HG03521 (cell line): Measurements from ENCODE around the gene PAK2.
A peak's percentile ranks its signal among the peaks of the same experiment; 100 is the strongest.
"Not testable (repeated sequence)": the region's sequence is repeated elsewhere in the genome, so short reads cannot be mapped to it uniquely, and the experiment has no call there.

Experiments used
- ATAC-seq: cut with Tn5 transposase; IDR thresholded peaks from one replicate; pipeline ENCODE4 v1.9.1; 2021; ENCODE audit warnings: mild to moderate bottlenecking, moderate library complexity; ENCODE audit not compliant: unreplicated experiment

PAK2 gene

GRCh38 chr3:196735751-196736150 is 3.9 kb upstream of the PAK2 start:
- no peak for ATAC-seq

DNA sequence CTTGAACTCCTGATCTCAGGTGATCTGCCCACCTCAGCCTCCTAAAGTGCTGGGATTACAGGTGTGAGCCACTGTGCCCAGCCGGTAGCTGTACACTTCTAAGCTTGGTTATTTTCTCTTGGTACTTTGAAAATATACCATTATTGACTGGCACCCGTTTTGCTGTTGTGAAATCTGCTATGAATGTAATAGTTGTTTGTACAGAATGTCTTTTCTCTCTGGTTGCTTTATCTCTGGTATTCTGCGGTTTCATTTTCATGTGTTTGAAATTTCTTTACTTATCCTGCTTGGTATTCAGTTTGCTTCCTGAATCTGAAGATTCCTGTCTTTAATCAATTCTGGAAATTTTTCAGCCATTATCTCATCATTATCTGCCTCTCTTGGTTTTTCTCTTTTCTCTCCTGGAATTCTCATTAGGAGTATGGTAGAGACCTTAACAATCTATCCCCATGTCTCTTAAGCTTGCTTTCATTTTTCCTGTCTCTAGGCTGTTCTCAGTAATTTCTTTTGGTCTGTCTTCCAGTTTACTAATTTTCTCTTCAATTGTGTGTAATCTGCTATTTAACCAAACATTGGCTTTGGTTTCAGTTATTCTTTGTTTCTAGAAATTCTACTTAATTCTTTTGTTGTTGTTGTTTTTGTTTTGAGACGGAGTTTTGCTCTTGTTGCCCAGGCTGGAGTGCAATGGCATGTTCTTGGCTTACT is 2.8 kb upstream of the PAK2 start:
- ATAC-seq = no peak

DNA sequence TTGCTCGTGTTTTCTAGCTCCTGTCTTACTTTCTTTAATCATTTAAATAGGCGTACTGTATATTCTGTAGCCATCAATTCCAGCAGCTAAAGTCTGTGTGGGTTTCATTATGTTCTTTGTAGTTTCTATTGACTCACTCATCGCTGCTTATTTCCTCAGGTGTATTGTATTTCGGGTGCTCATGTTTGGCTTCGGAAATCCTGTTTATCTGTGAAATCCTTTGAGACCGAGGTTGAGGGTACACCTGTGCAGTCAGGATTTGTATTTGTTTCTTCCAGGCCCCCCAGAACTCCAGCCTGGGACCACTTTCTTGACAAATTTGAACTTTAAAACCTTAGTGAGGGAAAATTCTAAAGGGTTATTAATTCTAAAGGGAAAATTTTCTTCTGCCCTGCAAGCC is 2.0 kb upstream of the PAK2 start:
- ATAC-seq = no peak

DNA sequence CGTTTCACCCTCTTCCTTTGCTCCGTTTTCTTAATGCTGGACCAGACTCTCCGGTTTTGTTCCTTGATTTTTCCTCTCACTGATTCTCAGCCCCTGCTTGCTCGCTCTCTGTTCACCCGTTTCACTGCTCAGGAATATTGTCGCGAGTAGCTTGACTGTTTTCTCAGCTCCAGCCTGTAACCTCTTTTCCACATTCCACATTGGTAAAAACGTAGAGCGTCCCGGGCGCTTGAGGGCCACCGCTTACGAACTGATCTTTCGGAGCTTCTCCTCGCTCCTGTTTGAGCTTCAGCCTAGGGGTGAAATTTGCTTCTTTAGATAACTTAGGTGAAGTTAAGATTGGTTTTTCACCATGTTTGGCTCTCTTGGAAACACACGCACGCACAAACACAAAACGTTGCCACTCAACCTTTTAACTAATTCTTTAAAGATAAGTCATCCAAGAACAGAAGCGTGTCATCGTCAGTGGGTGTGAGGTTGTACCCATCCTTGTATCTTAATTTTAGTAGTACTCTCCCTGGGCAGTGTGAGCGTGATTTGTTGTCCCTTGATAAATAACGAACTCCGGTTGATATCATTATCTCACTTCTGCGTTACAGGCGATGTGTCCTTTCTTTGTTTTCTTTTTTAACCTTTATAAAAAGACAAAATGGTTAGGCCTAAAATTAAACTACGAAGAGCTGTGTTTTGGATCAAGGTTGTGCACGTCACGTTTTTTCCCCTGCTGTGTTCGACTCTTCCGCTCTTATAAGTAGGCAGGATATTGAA is 1.0 kb downstream of the PAK2 start:
- peak; percentile 4 for ATAC-seq

DNA sequence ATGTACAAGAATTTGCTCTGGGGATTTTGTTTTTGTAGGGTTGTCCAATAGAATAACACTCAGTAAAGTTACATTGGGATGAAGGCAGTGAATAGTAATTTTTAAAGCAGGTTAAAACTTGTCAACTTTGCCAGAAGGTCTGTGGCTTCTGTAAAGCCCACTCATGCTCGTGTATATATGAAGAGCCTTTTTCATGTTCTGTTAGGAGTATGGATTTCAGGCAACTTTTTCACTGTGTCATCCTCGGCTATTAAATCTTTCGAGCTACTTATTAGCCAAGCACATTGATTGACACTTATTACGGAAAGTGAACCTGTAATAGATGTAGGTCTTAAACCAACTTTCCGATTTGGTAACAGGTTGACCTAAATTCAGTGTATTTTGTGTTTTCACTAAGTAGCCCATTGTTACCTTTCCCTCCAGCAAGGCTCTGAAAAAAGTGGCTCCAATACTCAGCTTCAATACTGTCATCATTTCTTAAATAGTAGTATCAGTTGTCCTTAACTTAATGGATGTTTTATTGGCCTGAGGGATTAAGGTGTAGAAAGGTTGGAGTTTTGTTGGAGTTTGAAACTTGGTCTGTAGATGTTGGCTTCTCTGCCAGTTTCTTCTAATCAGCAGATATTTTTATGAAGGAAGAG is 1.7 kb downstream of the PAK2 start:
- no peak for ATAC-seq

DNA sequence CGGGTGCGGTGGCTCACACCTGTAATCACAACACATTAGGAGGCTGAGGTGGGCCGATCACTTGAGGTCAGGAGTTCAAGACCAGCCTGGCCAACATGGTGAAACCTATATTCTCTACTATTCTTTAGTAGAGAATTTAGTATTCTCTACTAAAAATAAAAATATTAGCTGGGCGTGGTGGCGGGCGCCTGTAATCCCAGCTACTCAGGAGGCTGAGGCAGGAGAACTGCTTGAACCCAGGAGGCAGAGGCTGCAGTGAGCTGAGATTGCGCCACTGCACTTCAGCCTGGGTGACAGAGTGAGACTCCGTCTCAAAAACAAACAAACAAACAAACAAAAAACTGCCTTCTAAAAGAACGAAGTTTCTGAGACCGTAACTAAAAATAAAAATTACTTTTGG is 3.9 kb downstream of the PAK2 start:
- ATAC-seq = not testable (repeated sequence)

GRCh38 chr3:196749125-196749524 is 9.5 kb downstream of the PAK2 start:
- ATAC-seq = no peak

GRCh38 chr3:196753201-196753600 is 13.5 kb downstream of the PAK2 start:
- no peak for ATAC-seq

- ATAC-seq = no peak
Measured at GRCh38 chr3:196754091-196754981, 14.7 kb downstream of the PAK2 start.

GRCh38 chr3:196756732-196757131 is 17.1 kb downstream of the PAK2 start:
- ATAC-seq = no peak

GRCh38 chr3:196757876-196758739 is 18.5 kb downstream of the PAK2 start:
- ATAC-seq = no peak

GRCh38 chr3:196763179-196763578 is 23.5 kb downstream of the PAK2 start:
- no peak for ATAC-seq

DNA sequence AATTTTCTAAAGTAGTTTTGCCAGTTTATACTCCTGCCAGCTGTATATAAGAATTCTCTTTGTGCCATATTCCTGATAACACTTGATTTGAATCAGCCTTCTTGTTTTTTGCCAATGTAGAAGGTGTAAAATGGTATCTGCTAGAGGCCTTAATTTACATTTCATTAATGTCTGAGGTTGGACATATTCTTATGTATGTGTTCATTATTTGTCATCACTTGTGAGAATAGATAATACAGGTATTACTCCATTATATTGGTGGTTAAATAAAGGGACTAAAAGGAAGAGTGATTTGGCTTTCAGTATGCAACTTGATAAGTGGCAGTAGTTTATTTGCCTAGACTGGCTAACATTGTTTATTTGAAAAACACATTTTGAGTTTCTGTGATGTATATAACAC is 25.8 kb downstream of the PAK2 start:
- ATAC-seq = no peak

- ATAC-seq = no peak
Measured at GRCh38 chr3:196771067-196771466, 31.4 kb downstream of the PAK2 start.

GRCh38 chr3:196772102-196772501 is 32.4 kb downstream of the PAK2 start:
- no peak for ATAC-seq

- ATAC-seq = no peak
Measured at GRCh38 chr3:196772897-196773296, 33.2 kb downstream of the PAK2 start.

- no peak for ATAC-seq
Measured at GRCh38 chr3:196774191-196774820, 34.6 kb downstream of the PAK2 start.

DNA sequence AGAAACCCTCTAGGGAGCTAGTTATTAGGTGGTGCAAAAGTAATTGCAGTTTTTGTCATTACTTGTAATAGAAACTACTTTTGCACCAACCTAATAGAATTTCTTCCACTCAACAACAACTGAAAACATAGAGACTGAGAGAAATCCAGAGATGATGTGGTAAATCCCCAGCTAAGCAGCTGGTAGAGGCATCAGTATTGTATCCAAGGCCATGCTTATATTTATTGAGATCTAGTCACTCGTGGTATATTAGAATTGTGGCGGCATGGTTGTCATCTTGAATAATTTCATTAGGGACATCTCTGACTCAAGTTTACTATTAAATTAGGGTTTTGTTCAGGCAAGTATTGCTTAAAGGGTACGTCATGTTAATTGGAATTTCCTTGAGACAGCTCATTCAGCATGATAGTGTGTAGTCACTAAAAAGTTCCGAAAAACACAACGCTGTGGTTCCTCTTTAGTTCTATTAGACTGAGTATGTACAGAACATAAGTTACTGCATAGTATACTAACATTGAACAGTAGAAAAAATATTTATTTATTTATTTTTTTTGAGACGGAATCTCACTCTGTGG is 35.3 kb downstream of the PAK2 start:
- ATAC-seq = no peak

DNA sequence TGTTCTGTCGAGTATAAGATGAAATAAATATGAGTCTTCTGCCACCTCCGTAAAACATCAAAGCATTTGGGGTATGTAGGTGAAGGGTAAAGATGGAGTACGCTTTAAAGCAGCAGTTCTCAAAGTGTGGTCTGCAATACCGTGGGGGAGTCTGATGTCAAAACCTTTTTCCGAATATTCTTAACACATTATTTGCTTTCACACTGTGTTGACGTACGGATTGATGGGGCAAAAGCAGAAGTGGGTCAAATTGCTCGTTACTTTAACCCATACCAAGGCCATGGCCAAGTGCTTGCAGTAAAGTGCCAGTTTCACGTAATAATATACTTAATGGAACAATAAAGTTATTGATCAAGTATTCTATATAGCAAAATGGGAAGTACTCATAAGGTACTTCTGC is 36.3 kb downstream of the PAK2 start:
- ATAC-seq = no peak
